HG03460 (cell line): ENCODE data around the gene TPO.
"Not testable (repeated sequence)": the region's sequence is repeated elsewhere in the genome, so short reads cannot be mapped to it uniquely, and the experiment has no call there.

Experiments
- ATAC-seq: cut with Tn5 transposase; IDR thresholded peaks from one replicate; pipeline ENCODE4 v1.9.1; 2021; ENCODE audit not compliant: unreplicated experiment

The TPO gene

GRCh38 chr2:1581257-1581964 is 168.1 kb downstream of the TPO start:
- not testable (repeated sequence) for ATAC-seq

GRCh38 chr2:1581965-1582625 is 168.8 kb downstream of the TPO start:
- no peak for ATAC-seq

GRCh38 chr2:1582891-1583341 is 169.7 kb downstream of the TPO start:
- no peak for ATAC-seq

GRCh38 chr2:1584051-1584531 is 170.8 kb downstream of the TPO start:
- ATAC-seq: no peak

- no peak for ATAC-seq
Measured at GRCh38 chr2:1584691-1585485, 171.6 kb downstream of the TPO start.

GRCh38 chr2:1585635-1586034 is 172.4 kb downstream of the TPO start:
- ATAC-seq: no peak

- ATAC-seq: no peak
Measured at GRCh38 chr2:1586251-1586922, 173.1 kb downstream of the TPO start.

GRCh38 chr2:1586923-1587840 is 173.9 kb downstream of the TPO start:
- no peak for ATAC-seq

GRCh38 chr2:1588051-1588977 is 175.1 kb downstream of the TPO start:
- ATAC-seq: no peak

- no peak for ATAC-seq
Measured at GRCh38 chr2:1588978-1589621, 175.8 kb downstream of the TPO start.

- ATAC-seq: no peak
Measured at GRCh38 chr2:1590596-1591460, 177.6 kb downstream of the TPO start.

GRCh38 chr2:1591461-1591770 is 178.2 kb downstream of the TPO start:
- ATAC-seq: no peak
